Karpas-422 (cell line): ENCODE data around the gene CADM1. TPM values are rescaled to one million over a fixed set of nuclear protein-coding genes. Genes with fewer than 3 reads are reported as not detected.

Source experiments
- DNase-seq: peaks from one replicate; pipeline ENCODE4 v3.0.0-alpha.2; 2015
- H2AFZ ChIP-seq: fragments of 200-600 bp; sonication (generic); 2 replicates; pipeline ENCODE4 v1.6.1; 2014; ENCODE audit warnings: antibody characterized with exemption, low read length, mixed read lengths
- H3K27ac ChIP-seq: fragments of 200-600 bp; sonication (generic); 2 replicates; pipeline ENCODE4 v1.5.1; 2014; ENCODE audit warnings: mild to moderate bottlenecking, low read length, moderate library complexity
- H3K27me3 ChIP-seq: fragments of 200-600 bp; sonication (generic); 2 replicates; pipeline ENCODE4 v1.6.1; 2014; ENCODE audit warnings: low read length, mixed read lengths
- H3K36me3 ChIP-seq: fragments of 200-600 bp; sonication (generic); 2 replicates; pipeline ENCODE4 v1.6.1; 2014; ENCODE audit warnings: low read length, mixed read lengths; ENCODE audit not compliant: insufficient read depth
- H3K4me1 ChIP-seq: fragments of 200-600 bp; sonication (generic); 2 replicates; pipeline ENCODE4 v1.6.1; 2014; ENCODE audit warnings: mild to moderate bottlenecking, low read length, mixed read lengths
- H3K4me2 ChIP-seq: fragments of 200-600 bp; sonication (generic); 2 replicates; pipeline ENCODE4 v1.6.1; 2014; ENCODE audit warnings: low read length, low read depth, mild to moderate bottlenecking; ENCODE audit not compliant: poor library complexity, severe bottlenecking
- H3K4me3 ChIP-seq: fragments of 200-600 bp; sonication (generic); 2 replicates; pipeline ENCODE4 v1.5.1; 2014; ENCODE audit warnings: mild to moderate bottlenecking, antibody characterized with exemption, low read length, mixed read lengths
- H3K79me2 ChIP-seq: fragments of 200-600 bp; sonication (generic); 2 replicates; pipeline ENCODE4 v1.6.1; 2014; ENCODE audit warnings: mild to moderate bottlenecking, low read length, mixed read lengths
- H3K9ac ChIP-seq: fragments of 200-600 bp; sonication (generic); 2 replicates; pipeline ENCODE4 v1.6.0; 2014; ENCODE audit warnings: low read length
- H3K9me2 ChIP-seq: fragments of 200-600 bp; sonication (generic), shearing (Covaris generic); replicated peaks from 2 replicates; pipeline ENCODE4 v1.6.0; 2014; ENCODE audit warnings: mild to moderate bottlenecking, low read length, moderate library complexity; ENCODE audit not compliant: insufficient read depth
- H3K9me3 ChIP-seq: fragments of 300-700, 200-600 bp; sonication (generic); 2 replicates; pipeline ENCODE4 v1.6.1; 2014; ENCODE audit warnings: low read length, mixed read lengths
- H4K20me1 ChIP-seq: fragments of 200-600 bp; sonication (generic); 2 replicates; pipeline ENCODE4 v1.6.1; 2014; ENCODE audit warnings: mild to moderate bottlenecking, antibody characterized with exemption, low read length, low read depth; ENCODE audit not compliant: insufficient read depth
- total RNA-seq: library from RNA; depleted of rRNA; stranded (reverse); fragments of >200 nt; shearing (Covaris generic); gene quantifications from 2 replicates; pipeline ENCODE4 v1.2.3, GENCODE V29; 2014; ENCODE audit warnings: low replicate concordance; rRNA removed

The CADM1 gene
- 0.14 TPM in 1 of 2 replicates, not detected in the other for total RNA-seq

- no peaks in the 10 kb centered on the region for H3K4me1 ChIP-seq
- H3K4me2 ChIP-seq: no peak within 1 kb of the TSS
- no peaks in the 10 kb centered on the region for H4K20me1 ChIP-seq
- H3K79me2 ChIP-seq: no peaks in the 10 kb centered on the region
- H3K27ac ChIP-seq: no peak within 1 kb of the TSS
- no peak for DNase-seq
- H3K27me3 ChIP-seq: no peaks in the 10 kb centered on the region
- H3K9me2 ChIP-seq: no peaks in the 10 kb centered on the region
- H3K36me3 ChIP-seq: no peaks in the 10 kb centered on the region
- no peak within 1 kb of the TSS for H3K4me3 ChIP-seq
- H2AFZ ChIP-seq: no peak within 1 kb of the TSS
- H3K9me3 ChIP-seq: no peaks in the 10 kb centered on the region
- no peak within 1 kb of the TSS for H3K9ac ChIP-seq
Measured at GRCh38 chr11:115504276-115505158, at the start of gene CADM1. Gene CADM1 (minus strand): TSS chr11:115504415.

- Histone ChIP-seq H4K20me1 (no peaks in the 10 kb centered on the region), H3K79me2 (no peaks in the 10 kb centered on the region), H3K36me3 (no peaks in the 10 kb centered on the region), H3K4me1 (no peaks in the 10 kb centered on the region), H3K9me2 (no peaks in the 10 kb centered on the region), H3K9ac (no peak overlapping the region), H3K4me3 (no peak overlapping the region), H2AFZ (no peak overlapping the region), H3K27me3 (no peaks in the 10 kb centered on the region), H3K27ac (no peak overlapping the region), H3K4me2 (no peak overlapping the region), H3K9me3 (no peaks in the 10 kb centered on the region)
- no peak for DNase-seq
Measured at GRCh38 chr11:115552773-115553438, 48.7 kb upstream of the CADM1 start.

- Histone ChIP-seq H4K20me1 (no peaks in the 10 kb centered on the region), H3K9me2 (no peaks in the 10 kb centered on the region)
Measured at GRCh38 chr11:115552151-115552772, 48.0 kb upstream of the CADM1 start.

DNA sequence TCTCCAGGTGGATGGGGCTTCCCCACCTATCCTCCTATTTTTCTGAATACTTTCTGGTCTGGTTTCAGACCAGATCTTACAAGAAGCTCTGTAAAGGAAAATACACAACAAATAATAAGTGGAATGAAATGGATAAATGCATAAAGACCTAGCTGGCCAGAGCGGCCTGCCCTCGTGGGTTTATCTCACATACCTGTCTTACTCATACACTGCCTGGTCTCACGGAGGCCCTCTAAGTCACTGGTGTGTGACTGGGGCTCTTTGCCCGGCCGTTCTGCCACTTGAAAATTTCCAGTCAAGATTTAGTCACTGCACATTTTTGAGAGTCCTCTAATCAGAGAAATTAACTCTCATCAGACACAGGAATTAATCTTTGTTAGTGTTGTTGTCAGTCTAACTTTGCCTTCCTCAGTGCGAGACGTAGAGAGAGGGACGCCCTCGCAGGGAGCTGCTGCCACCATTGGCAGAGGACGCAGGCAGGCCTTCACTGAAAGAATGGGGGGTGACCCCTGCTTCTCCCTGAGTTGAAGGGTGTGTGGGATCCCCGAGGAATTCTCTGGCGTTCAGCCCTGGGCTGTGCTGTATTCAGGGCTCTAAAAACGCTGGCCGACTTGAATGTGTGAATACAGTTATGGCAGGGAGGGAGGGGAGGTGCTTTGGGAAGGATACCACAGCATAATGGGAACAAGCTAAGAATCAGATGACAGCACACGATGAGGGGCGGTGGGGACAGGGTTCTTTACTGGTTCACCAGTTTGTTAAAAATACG, 46.3 kb upstream of the CADM1 start:
- Histone ChIP-seq H3K36me3 (no peaks in the 10 kb centered on the region), H3K79me2 (no peaks in the 10 kb centered on the region)
- DNase-seq: no peak

More at GRCh38 chr11:115552151-115552772, 48.0 kb upstream of the CADM1 start:
- Histone ChIP-seq H3K27ac (no peak overlapping the region), H3K4me3 (no peak overlapping the region), H3K9me3 (no peaks in the 10 kb centered on the region), H3K79me2 (no peaks in the 10 kb centered on the region), H3K9ac (no peak overlapping the region), H2AFZ (no peak overlapping the region), H3K4me1 (no peaks in the 10 kb centered on the region), H3K4me2 (no peak overlapping the region), H3K36me3 (no peaks in the 10 kb centered on the region), H3K27me3 (no peaks in the 10 kb centered on the region)
- DNase-seq: no peak

GRCh38 chr11:115548878-115549528, 44.8 kb upstream of the CADM1 start:
- no peak overlapping the region for H3K9ac ChIP-seq
- no peaks in the 10 kb centered on the region for H3K36me3 ChIP-seq
- no peaks in the 10 kb centered on the region for H3K79me2 ChIP-seq
- no peak for DNase-seq
- no peak overlapping the region for H3K4me2 ChIP-seq
- no peaks in the 10 kb centered on the region for H4K20me1 ChIP-seq
- no peaks in the 10 kb centered on the region for H3K9me3 ChIP-seq
- no peak overlapping the region for H2AFZ ChIP-seq
- H3K4me3 ChIP-seq: no peak overlapping the region
- no peaks in the 10 kb centered on the region for H3K9me2 ChIP-seq
- H3K27ac ChIP-seq: no peak overlapping the region
- H3K4me1 ChIP-seq: no peaks in the 10 kb centered on the region
- H3K27me3 ChIP-seq: no peaks in the 10 kb centered on the region

More for the DNA sequence above, 46.3 kb upstream of the CADM1 start:
- Histone ChIP-seq H4K20me1 (no peaks in the 10 kb centered on the region), H3K9me2 (no peaks in the 10 kb centered on the region), H3K4me3 (no peak overlapping the region), H3K4me2 (no peak overlapping the region), H3K27ac (no peak overlapping the region), H2AFZ (no peak overlapping the region), H3K27me3 (no peaks in the 10 kb centered on the region), H3K9me3 (no peaks in the 10 kb centered on the region), H3K4me1 (no peaks in the 10 kb centered on the region), H3K9ac (no peak overlapping the region)

DNA sequence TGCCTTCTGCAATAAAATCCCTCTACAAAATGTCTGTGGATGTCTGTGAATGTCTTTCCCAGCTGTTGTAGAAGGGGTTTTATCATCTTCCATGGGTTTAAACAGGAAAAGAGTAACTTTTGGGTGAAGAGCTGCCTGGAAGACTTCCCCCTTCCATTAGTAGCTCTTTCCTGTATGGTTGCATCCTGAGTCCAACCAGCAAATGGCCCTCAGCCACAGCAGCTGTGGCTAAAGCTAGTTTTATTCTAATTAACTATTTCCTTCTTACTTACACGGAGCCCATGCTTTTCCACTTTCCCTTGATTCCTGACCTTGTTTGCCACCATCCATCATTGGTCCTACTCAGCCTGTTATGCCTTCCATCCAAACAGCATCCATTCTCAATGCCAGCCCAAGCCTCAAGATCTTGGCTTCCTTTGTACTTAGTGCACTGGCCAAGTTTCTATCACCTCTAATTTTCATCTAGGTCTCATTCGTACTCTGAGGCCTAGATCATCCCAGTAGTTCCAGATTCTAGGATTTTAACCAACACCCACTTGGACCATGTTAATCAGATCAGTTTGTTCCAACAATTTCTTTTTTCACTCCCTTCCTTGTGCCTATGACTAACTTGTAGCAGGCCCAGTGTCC, 41.5 kb upstream of the CADM1 start:
- Histone ChIP-seq H3K79me2 (no peaks in the 10 kb centered on the region), H4K20me1 (no peaks in the 10 kb centered on the region), H3K4me3 (no peak overlapping the region), H3K9me2 (no peaks in the 10 kb centered on the region), H3K4me2 (no peak overlapping the region), H3K27ac (no peak overlapping the region), H3K27me3 (no peaks in the 10 kb centered on the region), H3K36me3 (no peaks in the 10 kb centered on the region), H3K9ac (no peak overlapping the region), H3K4me1 (no peaks in the 10 kb centered on the region), H3K9me3 (no peaks in the 10 kb centered on the region), H2AFZ (no peak overlapping the region)
- no peak for DNase-seq

GRCh38 chr11:115544422-115544948, 40.3 kb upstream of the CADM1 start:
- Histone ChIP-seq H3K27ac (no peak overlapping the region), H3K9ac (no peak overlapping the region), H3K9me3 (no peaks in the 10 kb centered on the region), H3K4me3 (no peak overlapping the region), H2AFZ (no peak overlapping the region), H3K9me2 (no peaks in the 10 kb centered on the region), H4K20me1 (no peaks in the 10 kb centered on the region), H3K79me2 (no peaks in the 10 kb centered on the region), H3K27me3 (no peaks in the 10 kb centered on the region), H3K36me3 (no peaks in the 10 kb centered on the region), H3K4me2 (no peak overlapping the region), H3K4me1 (no peaks in the 10 kb centered on the region)
- no peak for DNase-seq
